Endothelial cell (in vitro differentiated cells): ENCODE results near the gene ZHX3. TPM values are rescaled to one million over a fixed set of nuclear protein-coding genes. Genes with fewer than 3 reads are reported as not detected.

ENCODE experiments used
- DNase-seq: peaks from one replicate; pipeline ENCODE4 v3.0.0; 2021; ENCODE audit warnings: low spot score
- H3K27ac Mint-ChIP-seq: one replicate; pipeline ENCODE4 v1.8.0; 2021; ENCODE audit warnings: mixed read lengths, inconsistent platforms; ENCODE audit not compliant: unreplicated experiment
- H3K27me3 Mint-ChIP-seq: one replicate; pipeline ENCODE4 v1.8.0; 2021; ENCODE audit warnings: mild to moderate bottlenecking, moderate library complexity, mixed read lengths, inconsistent platforms; ENCODE audit not compliant: unreplicated experiment
- H3K36me3 Mint-ChIP-seq: one replicate; pipeline ENCODE4 v1.8.0; 2021; ENCODE audit warnings: mild to moderate bottlenecking, low read depth, mixed read lengths, inconsistent platforms; ENCODE audit not compliant: unreplicated experiment
- H3K4me1 Mint-ChIP-seq: one replicate; pipeline ENCODE4 v1.8.0; 2021; ENCODE audit warnings: mild to moderate bottlenecking, mixed read lengths, inconsistent platforms; ENCODE audit not compliant: unreplicated experiment
- H3K4me3 Mint-ChIP-seq: one replicate; pipeline ENCODE4 v1.8.0; 2021; ENCODE audit warnings: mild to moderate bottlenecking, mixed read lengths, inconsistent platforms; ENCODE audit not compliant: unreplicated experiment
- H3K9me3 Mint-ChIP-seq: one replicate; pipeline ENCODE4 v1.8.0; 2021; ENCODE audit warnings: mixed read lengths, inconsistent platforms; ENCODE audit not compliant: unreplicated experiment
- total RNA-seq: library from RNA; stranded (reverse); fragmentation: NEBNext Ultra II Directional; extraction: Animal tissue kit (Norgen Biotek cat#: 25700); gene quantifications from one replicate; pipeline ENCODE4 v1.2.1, GENCODE V29; 2021; ENCODE audit not compliant: unreplicated experiment
- TF ChIP-seq, protein P1 (sequence below): fragments of 200-600 bp; sonication (generic); IDR thresholded peaks from one replicate; pipeline ENCODE4 v1.5.0; 2021; ENCODE audit warnings: antibody characterized with exemption; ENCODE audit not compliant: unreplicated experiment

The ZHX3 gene
- total RNA-seq, 1 donor from 2014 or later, result 20.9 TPM

DNA sequence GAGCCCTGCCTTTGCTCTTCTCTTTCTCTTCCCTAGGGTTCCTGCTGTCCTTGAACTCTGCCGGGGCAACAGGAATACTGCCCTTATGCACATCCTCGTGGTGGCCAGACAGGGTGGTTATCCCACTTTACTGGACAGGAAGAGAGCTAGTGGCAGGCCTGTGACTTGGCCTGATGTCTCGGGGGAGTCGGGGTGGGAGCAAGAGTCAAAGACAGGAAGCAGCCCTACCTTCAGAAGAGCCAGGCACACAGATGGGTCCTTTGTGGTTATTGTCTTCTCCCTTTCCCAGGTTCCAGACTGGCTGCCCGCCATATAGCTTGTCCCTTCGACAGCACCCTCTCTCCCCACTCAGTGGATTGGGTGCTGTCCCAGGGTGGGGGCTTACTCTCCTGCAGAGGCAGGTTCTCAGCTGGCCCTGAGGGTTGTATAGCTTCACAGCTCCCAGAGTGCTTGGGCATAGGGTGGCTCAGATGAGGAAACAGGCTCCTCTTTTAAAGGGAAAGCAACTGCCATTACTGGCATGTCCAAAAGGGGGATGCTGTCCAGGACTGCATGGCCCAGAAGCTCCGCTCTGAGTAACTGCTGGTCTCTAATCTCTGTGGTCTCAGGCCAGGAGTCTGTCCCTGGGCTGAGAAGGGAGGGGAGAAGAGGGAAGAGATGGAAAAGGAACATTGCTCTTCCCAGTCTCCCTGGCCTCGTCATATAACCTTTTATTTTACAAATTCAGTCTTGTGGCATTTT, 162.9 kb downstream of the ZHX3 start:
- peak overlapping the region; percentile 93 for H3K27ac Mint-ChIP-seq
- DNase-seq, result no peak

DNA sequence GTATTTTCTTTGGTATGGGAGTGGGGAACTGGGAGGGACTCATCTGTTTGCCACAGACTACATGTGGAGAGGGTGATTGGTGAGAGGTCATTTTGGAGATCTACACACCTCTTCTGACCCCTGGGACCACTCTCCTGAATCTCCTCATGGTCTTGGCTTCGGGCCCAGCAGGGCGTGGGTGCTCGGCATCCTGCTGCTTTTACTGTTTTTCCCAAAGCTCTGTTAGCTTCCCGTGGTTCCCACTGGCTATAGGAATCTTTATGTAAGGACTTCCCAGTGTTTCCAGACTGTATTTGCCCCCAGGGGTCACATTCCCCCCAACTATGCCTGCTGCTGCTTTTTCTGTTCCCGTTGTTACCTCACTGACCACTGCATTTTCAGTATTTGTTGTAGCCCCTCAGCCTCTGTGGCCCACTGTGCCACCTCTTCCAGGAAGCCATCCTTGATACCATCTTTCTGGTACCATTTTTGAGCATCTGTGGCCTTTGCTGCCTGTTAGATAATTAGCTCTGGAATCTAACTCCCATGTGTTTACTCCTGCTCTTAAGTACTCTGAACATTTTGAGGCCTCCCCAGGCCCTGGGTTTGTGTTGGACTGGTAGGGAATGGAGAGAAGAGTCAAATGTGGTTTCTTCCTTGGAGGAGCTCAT, 165.3 kb downstream of the ZHX3 start:
- H3K27ac Mint-ChIP-seq, result peak overlapping the region; percentile 100
- no peaks in the 10 kb centered on the region for H3K9me3 Mint-ChIP-seq
- peak overlapping the region; percentile 82 for H3K4me3 Mint-ChIP-seq
- peaks cover 14% of the 10 kb centered on the region for H3K27me3 Mint-ChIP-seq
- peaks cover 85% of the 10 kb centered on the region for H3K4me1 Mint-ChIP-seq
- TF ChIP-seq, protein P1, sequence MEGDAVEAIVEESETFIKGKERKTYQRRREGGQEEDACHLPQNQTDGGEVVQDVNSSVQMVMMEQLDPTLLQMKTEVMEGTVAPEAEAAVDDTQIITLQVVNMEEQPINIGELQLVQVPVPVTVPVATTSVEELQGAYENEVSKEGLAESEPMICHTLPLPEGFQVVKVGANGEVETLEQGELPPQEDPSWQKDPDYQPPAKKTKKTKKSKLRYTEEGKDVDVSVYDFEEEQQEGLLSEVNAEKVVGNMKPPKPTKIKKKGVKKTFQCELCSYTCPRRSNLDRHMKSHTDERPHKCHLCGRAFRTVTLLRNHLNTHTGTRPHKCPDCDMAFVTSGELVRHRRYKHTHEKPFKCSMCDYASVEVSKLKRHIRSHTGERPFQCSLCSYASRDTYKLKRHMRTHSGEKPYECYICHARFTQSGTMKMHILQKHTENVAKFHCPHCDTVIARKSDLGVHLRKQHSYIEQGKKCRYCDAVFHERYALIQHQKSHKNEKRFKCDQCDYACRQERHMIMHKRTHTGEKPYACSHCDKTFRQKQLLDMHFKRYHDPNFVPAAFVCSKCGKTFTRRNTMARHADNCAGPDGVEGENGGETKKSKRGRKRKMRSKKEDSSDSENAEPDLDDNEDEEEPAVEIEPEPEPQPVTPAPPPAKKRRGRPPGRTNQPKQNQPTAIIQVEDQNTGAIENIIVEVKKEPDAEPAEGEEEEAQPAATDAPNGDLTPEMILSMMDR, result no peak
- DNase-seq, result no peak
- H3K36me3 Mint-ChIP-seq, result peaks cover 40% of the 10 kb centered on the region

More for the DNA sequence above, 162.9 kb downstream of the ZHX3 start:
- TF ChIP-seq, protein P1, result no peak
- H3K36me3 Mint-ChIP-seq, result peaks cover 41% of the 10 kb centered on the region
- peak overlapping the region; percentile 74 for H3K4me3 Mint-ChIP-seq
- peaks cover 22% of the 10 kb centered on the region for H3K27me3 Mint-ChIP-seq
- H3K9me3 Mint-ChIP-seq, result no peaks in the 10 kb centered on the region
- H3K4me1 Mint-ChIP-seq, result peaks cover 73% of the 10 kb centered on the region

DNA sequence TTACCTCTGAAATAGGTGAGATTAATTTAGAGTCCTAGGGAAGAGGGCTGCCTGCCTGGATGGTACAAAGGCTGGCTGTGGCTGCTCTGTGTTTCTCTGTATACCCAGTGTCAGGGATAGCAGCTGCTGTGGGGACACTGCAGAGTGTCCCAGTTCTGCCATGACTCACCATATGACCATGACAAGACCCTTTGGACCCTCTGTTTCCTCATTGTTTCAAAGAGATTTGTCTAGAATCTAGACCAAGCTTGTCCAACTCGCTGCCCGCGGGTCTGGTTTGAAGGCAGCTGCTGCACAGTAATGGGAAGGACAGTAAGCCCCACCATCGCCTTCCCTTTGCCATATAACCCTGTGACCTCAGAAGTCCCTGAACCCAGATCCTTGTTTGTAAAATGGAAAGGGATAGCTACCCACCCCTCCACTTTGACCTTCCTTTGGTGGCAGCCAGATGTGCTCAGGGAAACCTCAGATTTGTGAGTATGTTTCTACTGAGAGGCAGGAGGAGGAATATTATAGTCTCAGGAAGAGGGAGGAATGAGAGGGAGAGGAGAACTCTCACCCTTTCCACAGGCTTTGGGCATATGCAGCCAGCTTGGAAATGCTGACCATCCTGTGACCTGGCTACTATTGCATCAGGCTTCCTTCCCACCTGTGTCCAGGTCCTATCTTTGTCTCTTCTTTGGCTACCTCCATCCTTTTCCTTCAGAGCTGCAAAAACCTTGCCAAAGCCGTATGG, 166.2 kb downstream of the ZHX3 start:
- Mint-ChIP-seq H3K27ac (peak overlapping the region; percentile 100), H3K27me3 (peaks cover 18% of the 10 kb centered on the region), H3K36me3 (peaks cover 42% of the 10 kb centered on the region), H3K4me3 (peak overlapping the region; percentile 71), H3K9me3 (no peaks in the 10 kb centered on the region), H3K4me1 (peaks cover 85% of the 10 kb centered on the region)
- no peak for DNase-seq
- TF ChIP-seq, protein P1, result no peak

DNA sequence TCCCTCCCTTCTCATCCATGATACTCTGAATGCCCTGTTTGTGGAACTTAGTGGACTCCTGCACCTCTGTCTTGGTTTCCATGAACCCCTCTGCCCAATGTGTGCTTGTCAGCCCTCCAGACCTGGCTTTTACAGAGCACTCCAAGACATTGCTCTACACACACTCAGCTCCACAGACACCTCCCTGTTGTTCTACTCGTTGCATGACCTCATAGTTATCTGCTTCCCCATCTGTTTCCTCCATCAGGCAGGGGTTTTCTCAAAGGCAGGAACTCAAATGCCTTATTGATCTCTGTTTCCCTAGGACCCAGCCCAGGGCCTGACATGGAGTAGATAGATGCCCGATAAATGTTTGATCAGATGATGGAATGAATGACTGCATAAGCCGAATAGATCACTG, 166.9 kb downstream of the ZHX3 start:
- peak overlapping the region; percentile 100 for H3K27ac Mint-ChIP-seq
- H3K9me3 Mint-ChIP-seq, result no peaks in the 10 kb centered on the region
- H3K4me3 Mint-ChIP-seq, result peak overlapping the region; percentile 72
- H3K4me1 Mint-ChIP-seq, result peaks cover 89% of the 10 kb centered on the region
- peak; percentile 61 for DNase-seq
- H3K36me3 Mint-ChIP-seq, result peaks cover 43% of the 10 kb centered on the region
- TF ChIP-seq, protein P1, result no peak
- peaks cover 18% of the 10 kb centered on the region for H3K27me3 Mint-ChIP-seq
